H1 (cell line): ENCODE measurements around the gene SSB. TPM values are rescaled to one million over a fixed set of nuclear protein-coding genes. Genes with fewer than 3 reads are reported as not detected.

ENCODE experiments used
- CTCF ChIA-PET: fragments of 300-600 bp; sonication (Branson Sonifier 250); formaldehyde crosslinking; loops from one replicate; lab custom pipeline; 2021; ENCODE audit not compliant: partially characterized antibody; lab: Charles Lee
- POLR2A ChIA-PET: fragments of 300-600 bp; sonication (Branson Sonifier 250); formaldehyde crosslinking; loops from one replicate; lab custom pipeline; 2021; ENCODE audit warnings: inconsistent platforms; ENCODE audit not compliant: partially characterized antibody; lab: Charles Lee
- DNase-seq, 2 experiments: peaks; one replicate each; pipeline versions ENCODE4 v3.0.0 to v3.0.0-alpha.2; 2010 to 2022; ENCODE audit warnings: low spot score in 2 of 2, low read depth in 1 of 2, mixed read lengths in 1 of 2
- FAIRE-seq: peaks from 2 replicates; lab custom pipeline; 2011; peaks lifted over from hg19 to GRCh38; lab: Jason Lieb, UNC
- H2AFZ ChIP-seq: 2 replicates; pipeline ENCODE4 v1.8.1; 2012; ENCODE audit warnings: low read length, inconsistent platforms
- H2AK5ac ChIP-seq: 2 replicates; pipeline ENCODE4 v1.6.1; 2013; ENCODE audit warnings: low read depth, low read length
- H2BK120ac ChIP-seq: replicated peaks from 2 replicates; pipeline ENCODE3; 2013; ENCODE audit warnings: low read depth, low read length, inconsistent platforms
- H2BK12ac ChIP-seq: 2 replicates; pipeline ENCODE4 v1.6.1; 2013; ENCODE audit warnings: low read depth, low read length
- H2BK15ac ChIP-seq: 2 replicates; pipeline ENCODE4 v1.6.1; 2013; ENCODE audit warnings: low read length
- H2BK20ac ChIP-seq: 2 replicates; pipeline ENCODE4 v1.6.1; 2013; ENCODE audit warnings: low read length
- H2BK5ac ChIP-seq: 2 replicates; pipeline ENCODE4 v1.6.1; 2013; ENCODE audit warnings: low read depth, low read length
- H3K14ac ChIP-seq: 2 replicates; pipeline ENCODE4 v1.6.1; 2013; ENCODE audit warnings: inconsistent platforms; ENCODE audit not compliant: insufficient read length
- H3K18ac ChIP-seq: 2 replicates; pipeline ENCODE4 v1.6.1; 2013; ENCODE audit warnings: low read length; ENCODE audit errors: extremely low read depth
- H3K23ac ChIP-seq: 2 replicates; pipeline ENCODE4 v1.6.1; 2013; ENCODE audit warnings: inconsistent platforms; ENCODE audit not compliant: insufficient read length
- H3K23me2 ChIP-seq: 2 replicates; pipeline ENCODE4 v1.6.1; 2013; ENCODE audit warnings: low read depth, low read length
- H3K27ac ChIP-seq: 2 replicates; pipeline ENCODE4 v1.6.1; 2011; ENCODE audit warnings: low read depth, low read length, inconsistent platforms
- H3K27me3 ChIP-seq, 4 experiments: replicated peaks in 1 of 4; 1 replicate in 1 of 4; 2 replicates in 3 of 4; pipeline versions ENCODE4 v1.6.1 to v1.8.1; 2011 to 2013; ENCODE audit warnings: low read length in 3 of 4, mild to moderate bottlenecking in 3 of 4, inconsistent platforms in 2 of 4, mixed read lengths in 2 of 4, moderate library complexity in 1 of 4; ENCODE audit not compliant: control insufficient read depth in 3 of 4, insufficient read depth in 3 of 4; ENCODE audit errors: extremely low read depth in 1 of 4
- H3K36me3 ChIP-seq, 4 experiments: 2 replicates each; pipeline versions ENCODE4 v1.6.1 to v1.8.1; 2011 to 2013; ENCODE audit warnings: mild to moderate bottlenecking in 4 of 4, low read length in 3 of 4, moderate library complexity in 2 of 4, control low read depth in 1 of 4, inconsistent platforms in 1 of 4; ENCODE audit not compliant: insufficient read depth in 4 of 4, control insufficient read depth in 2 of 4
- H3K4ac ChIP-seq: replicated peaks from 2 replicates; pipeline ENCODE3; 2013; ENCODE audit warnings: low read length, low read depth, mixed read lengths, inconsistent platforms; ENCODE audit not compliant: insufficient read length
- H3K4me1 ChIP-seq, 4 experiments: replicated peaks in 1 of 4; 1 replicate in 1 of 4; 2 replicates in 3 of 4; pipeline versions ENCODE4 v1.6.1 to v1.8.1; 2011 to 2013; ENCODE audit warnings: low read length in 3 of 4, inconsistent platforms in 2 of 4, mixed read lengths in 1 of 4; ENCODE audit not compliant: insufficient read depth in 4 of 4, control insufficient read depth in 3 of 4
- H3K4me2 ChIP-seq, 2 experiments: 2 replicates each; pipeline versions ENCODE4 v1.6.1 to v1.8.1; 2011 to 2013; ENCODE audit warnings: low read depth in 2 of 2, low read length in 2 of 2, control low read depth in 1 of 2, inconsistent platforms in 1 of 2, mild to moderate bottlenecking in 1 of 2; ENCODE audit not compliant: insufficient read depth in 1 of 2
- H3K4me3 ChIP-seq, 4 experiments: fragments of 200-600, 300-600 bp in 1 of 4; sonication (generic), shearing (Covaris generic), sonication (Bioruptor Twin) in 1 of 4; 2 replicates each; pipeline versions ENCODE4 v1.5.1 to v1.8.1; 2011 to 2016; ENCODE audit warnings: low read length in 4 of 4, low read depth in 3 of 4, control low read depth in 2 of 4, inconsistent platforms in 2 of 4, mild to moderate bottlenecking in 2 of 4, mixed read lengths in 1 of 4, moderate library complexity in 1 of 4; ENCODE audit not compliant: insufficient read depth in 2 of 4; ENCODE audit errors: extremely low read depth in 1 of 4
- H3K56ac ChIP-seq: replicated peaks from 2 replicates; pipeline ENCODE3; 2013; ENCODE audit warnings: low read depth, mild to moderate bottlenecking, mixed read lengths, low read length, inconsistent platforms; ENCODE audit not compliant: insufficient read length
- H3K79me1 ChIP-seq: 2 replicates; pipeline ENCODE4 v1.6.1; 2013; ENCODE audit warnings: low read depth, low read length, control low read depth
- H3K79me2 ChIP-seq, 2 experiments: 2 replicates each; pipeline versions ENCODE4 v1.6.1 to v1.8.1; 2012 to 2013; ENCODE audit warnings: low read length in 2 of 2, mild to moderate bottlenecking in 2 of 2, inconsistent platforms in 1 of 2; ENCODE audit not compliant: insufficient read depth in 2 of 2, control insufficient read depth in 1 of 2
- H3K9ac ChIP-seq, 4 experiments: replicated peaks in 1 of 4; 1 replicate in 1 of 4; 2 replicates in 3 of 4; pipeline versions ENCODE4 v1.6.1 to v1.8.1; 2011 to 2013; ENCODE audit warnings: low read depth in 3 of 4, low read length in 3 of 4, control low read depth in 2 of 4, mild to moderate bottlenecking in 2 of 4, moderate library complexity in 2 of 4, inconsistent platforms in 1 of 4; ENCODE audit errors: extremely low read depth in 1 of 4
- H3K9me3 ChIP-seq, 2 experiments: 2 replicates each; pipeline versions ENCODE4 v1.6.1 to v1.8.1; 2012 to 2013; ENCODE audit warnings: mild to moderate bottlenecking in 2 of 2, moderate library complexity in 2 of 2, control low read depth in 1 of 2, inconsistent platforms in 1 of 2, low read depth in 1 of 2, low read length in 1 of 2, mixed read lengths in 1 of 2; ENCODE audit not compliant: insufficient read depth in 2 of 2
- H4K20me1 ChIP-seq, 2 experiments: replicated peaks in 1 of 2; 2 replicates each; pipeline versions ENCODE3 to v1.8.1; 2011 to 2013; ENCODE audit warnings: inconsistent platforms in 2 of 2, low read length in 2 of 2, mild to moderate bottlenecking in 1 of 2; ENCODE audit not compliant: insufficient read depth in 2 of 2, control insufficient read depth in 1 of 2
- H4K5ac ChIP-seq: 2 replicates; pipeline ENCODE4 v1.6.1; 2013; ENCODE audit warnings: low read length, low read depth, mixed read lengths, inconsistent platforms; ENCODE audit not compliant: insufficient read length
- H4K8ac ChIP-seq: 2 replicates; pipeline ENCODE4 v1.8.0; 2013; ENCODE audit warnings: mild to moderate bottlenecking, moderate library complexity, low read length, inconsistent platforms; ENCODE audit not compliant: insufficient read depth; ENCODE audit errors: extremely low read depth
- H4K91ac ChIP-seq: replicated peaks from 2 replicates; pipeline ENCODE3; 2013; ENCODE audit warnings: low read length, mixed read lengths, inconsistent platforms; ENCODE audit not compliant: insufficient read length
- BCL11A ChIP-seq, 2 experiments: IDR thresholded peaks; one replicate each; pipeline ENCODE4 v1.6.1; 2011; ENCODE audit warnings: low read depth in 2 of 2, low read length in 2 of 2, mild to moderate bottlenecking in 2 of 2
- CBX8 ChIP-seq: fragments of 300-800, 300-1000 bp; sonication (generic); IDR thresholded peaks from 2 replicates; pipeline ENCODE4 v1.7.1; 2016; ENCODE audit warnings: low read depth, low read length, borderline replicate concordance
- CHD1 ChIP-seq: IDR thresholded peaks from 2 replicates; pipeline ENCODE4 v1.6.1; 2012; ENCODE audit warnings: low read depth, low read length, improper control_type of control experiment
- EP300 ChIP-seq, 2 experiments: IDR thresholded peaks; 1 replicate in 1 of 2; 2 replicates in 1 of 2; pipeline ENCODE4 v1.6.1; 2011 to 2012; ENCODE audit warnings: low read depth in 2 of 2, low read length in 2 of 2, mild to moderate bottlenecking in 2 of 2, borderline replicate concordance in 1 of 2, inconsistent platforms in 1 of 2, moderate library complexity in 1 of 2
- FOSL1 ChIP-seq: IDR thresholded peaks from 2 replicates; pipeline ENCODE4 v1.6.1; 2011; ENCODE audit warnings: mild to moderate bottlenecking, low read depth, low read length, moderate library complexity; ENCODE audit not compliant: insufficient read depth
- NANOG ChIP-seq: IDR thresholded peaks from 2 replicates; pipeline ENCODE4 v1.6.1; 2011; ENCODE audit warnings: low read length, low read depth, mild to moderate bottlenecking, inconsistent platforms; ENCODE audit not compliant: insufficient read depth, poor library complexity, severe bottlenecking
- SP2 ChIP-seq: IDR thresholded peaks from 2 replicates; pipeline ENCODE4 v1.6.1; 2012; ENCODE audit warnings: mild to moderate bottlenecking, low read length, inconsistent platforms
- TBP ChIP-seq: IDR thresholded peaks from 2 replicates; pipeline ENCODE4 v1.6.1; 2011; ENCODE audit warnings: low read depth, low read length, improper control_type of control experiment
- TEAD4 ChIP-seq: IDR thresholded peaks from 2 replicates; pipeline ENCODE4 v1.6.1; 2012; ENCODE audit warnings: low read depth, low read length, inconsistent platforms, mixed read lengths
- YY1 ChIP-seq: IDR thresholded peaks from 2 replicates; pipeline ENCODE4 v1.6.1; 2011; ENCODE audit warnings: low read depth, mild to moderate bottlenecking, low read length
- WGBS, 2 experiments: shearing (Covaris generic) in 1 of 2; methylation state at CpG; one replicate each; pipeline versions ENCODE4 v1.1.6 to v1.1.7; 2013 to 2015; ENCODE audit warnings: low lambda C conversion rate in 2 of 2, mixed read lengths in 2 of 2, inconsistent platforms in 1 of 2, low coverage in 1 of 2, missing lambda C conversion rate in 1 of 2; ENCODE audit not compliant: insufficient replicate concordance in 2 of 2, insufficient coverage in 1 of 2, insufficient read length in 1 of 2; ENCODE audit errors: extremely low coverage in 1 of 2, missing lambda C conversion rate in 1 of 2; 5-methylcytosine and 5-hydroxymethylcytosine counted together
- polyA plus RNA-seq, 7 experiments: library from polyadenylated mRNA; depleted of rRNA in 3 of 7; stranded (reverse) in 5 of 7; unstranded in 2 of 7; fragments of >200 nt in 5 of 7; fragments of 200-250 nt in 2 of 7; gene quantifications; 1 replicate in 5 of 7; 2 replicates in 1 of 7; 4 replicates in 1 of 7; pipeline versions ENCODE4 v1.2.1 to v1.2.3, GENCODE V29; 2011 to 2013; ENCODE audit warnings: missing spikeins in 2 of 7, mixed read lengths in 2 of 7
- total RNA-seq: library from RNA; stranded (reverse); fragmentation: NEBNext Ultra II Directional; extraction: Animal tissue kit (Norgen Biotek cat#: 25700); gene quantifications from 2 replicates; pipeline ENCODE4 v1.2.1, GENCODE V29; 2021
- TF ChIP-seq, protein P1 (sequence below): IDR thresholded peaks from 2 replicates; pipeline ENCODE4 v1.6.1; 2011; ENCODE audit warnings: low read length, improper control_type of control experiment

Gene SSB
- total and polyA plus RNA-seq, 2 of the 8 experiments (the other 6 are each of a cell fraction or from before 2014, with no cell fraction given) = 60.8 to 270 TPM

DNA sequence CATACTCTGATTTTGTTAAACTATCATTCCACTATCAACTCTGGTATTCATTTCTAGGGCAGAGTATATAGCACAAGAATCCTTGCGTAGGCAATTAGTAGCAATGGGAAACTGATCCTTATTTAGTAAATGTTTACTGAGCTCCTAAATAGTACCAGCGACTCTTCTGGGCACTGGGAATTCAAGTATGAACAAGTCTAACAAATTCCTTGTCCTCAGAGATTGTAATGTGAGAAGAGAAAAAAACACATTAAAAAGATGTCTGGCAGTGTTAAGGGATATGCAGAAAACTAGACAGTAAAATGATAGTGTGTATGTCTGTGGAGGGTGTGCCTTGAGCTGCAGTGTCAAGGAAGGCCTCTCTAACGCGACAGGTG lies 25.3 kb downstream of the SSB start:
- no peak overlapping the region for H3K27ac ChIP-seq
- TF ChIP-seq NANOG = no peak
- TF ChIP-seq, protein P1, sequence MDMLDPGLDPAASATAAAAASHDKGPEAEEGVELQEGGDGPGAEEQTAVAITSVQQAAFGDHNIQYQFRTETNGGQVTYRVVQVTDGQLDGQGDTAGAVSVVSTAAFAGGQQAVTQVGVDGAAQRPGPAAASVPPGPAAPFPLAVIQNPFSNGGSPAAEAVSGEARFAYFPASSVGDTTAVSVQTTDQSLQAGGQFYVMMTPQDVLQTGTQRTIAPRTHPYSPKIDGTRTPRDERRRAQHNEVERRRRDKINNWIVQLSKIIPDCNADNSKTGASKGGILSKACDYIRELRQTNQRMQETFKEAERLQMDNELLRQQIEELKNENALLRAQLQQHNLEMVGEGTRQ = no peak
- TF ChIP-seq TBP = no peak
- no peak for TF ChIP-seq TEAD4
- no peak for TF ChIP-seq CBX8
- no peak for TF ChIP-seq YY1
- no peak for TF ChIP-seq SP2
- no peak for TF ChIP-seq CHD1
- no peak for TF ChIP-seq EP300 (IDR thresholded peaks at IDR 0.05; ENCODE audit: borderline replicate concordance in 1 of 2, low read depth in 2 of 2, low read length in 2 of 2)
- no peak for TF ChIP-seq BCL11A (IDR thresholded peaks at IDR 0.05; ENCODE audit: low read depth in 2 of 2, low read length in 2 of 2)
- no peak for TF ChIP-seq FOSL1

More for the DNA sequence above, 25.3 kb downstream of the SSB start:
- POLR2A ChIA-PET = interaction anchor here (0.6 to 2.3 kb wide), 5 partner anchors 9 to 63 kb away, joined by 3 to 6 read pairs (median 3); no protein-coding TSS in a partner anchor
- Histone ChIP-seq H3K4me2 (peak overlapping the region; percentile 83 to 93), H3K27me3 (no peaks in the 10 kb centered on the region), H3K9me3 (no peaks in the 10 kb centered on the region), H4K8ac (no peak overlapping the region), H2BK5ac (0 out of 2 replicates have a peak overlapping the region, but pooled peaks have one; percentile 35), H3K79me2 (peaks cover 0 to 20% of the 10 kb centered on the region in 2 experiments; a peak in 2 of 4 replicates), H3K4me3 (peak overlapping the region; percentile 59 to 85 (median 76)), H3K14ac (no peak overlapping the region), H4K5ac (no peak overlapping the region), H2BK15ac (no peak overlapping the region), H3K79me1 (peaks cover 4% of the 10 kb centered on the region), H4K20me1 (peaks cover 6 to 12% of the 10 kb centered on the region in 2 experiments), H3K4me1 (peaks cover 0 to 10% (median 3%) of the 10 kb centered on the region in 4 experiments; a peak in 4 of 7 replicates), H2BK120ac (no peak overlapping the region), H2AFZ (no peak overlapping the region), H2BK20ac (no peak overlapping the region), H3K36me3 (peaks cover 1 to 21% (median 2%) of the 10 kb centered on the region in 4 experiments; a peak in 6 of 8 replicates), H3K23ac (no peak overlapping the region), H3K56ac (no peak overlapping the region), H2BK12ac (no peak overlapping the region), H2AK5ac (no peak overlapping the region), H3K9ac (peak overlapping the region; percentile 39 to 78 (median 72); a peak in 6 of 7 replicates), H3K18ac (no peak overlapping the region), H3K4ac (no peak overlapping the region), H4K91ac (peak overlapping the region; percentile 83), H3K23me2 (peaks cover 13% of the 10 kb centered on the region)
- no peak for DNase-seq
- WGBS, 2 experiments = 40% methylated on average over 4 of the region's 4 CpGs; no CpG with 5 or more reads in 1 of the 2 experiments
- no peak for FAIRE-seq
- CTCF ChIA-PET = interaction anchor here (0.6 to 3.1 kb wide), 12 partner anchors 8 to 211 kb away, joined by 3 to 14 read pairs (median 4); no protein-coding TSS in a partner anchor
